ENCODE results near the gene FAM177A1.
"Not testable (repeated sequence)": the region's sequence is repeated elsewhere in the genome, so short reads cannot be mapped to it uniquely, and the experiment has no call there.

FAM177A1 gene

GRCh38 chr14:35046048-35046750 is at the start of gene FAM177A1:
Gene FAM177A1, plus strand, starts transcription at chr14:35046272. Its CDS starts 192 bp downstream, at chr14:35046464.
- peak; percentile 86 for DNase-seq

- DNase-seq, result no peak
Observed at GRCh38 chr14:34997762-34998161, 48.3 kb upstream of the FAM177A1 start.

- no peak for DNase-seq
Observed at GRCh38 chr14:34999500-34999899, 46.6 kb upstream of the FAM177A1 start.

- no peak for DNase-seq
Observed at GRCh38 chr14:35001621-35002020, 44.5 kb upstream of the FAM177A1 start.

- DNase-seq, result no peak
Observed at GRCh38 chr14:35004839-35005238, 41.2 kb upstream of the FAM177A1 start.

GRCh38 chr14:35016568-35016967 is 29.5 kb upstream of the FAM177A1 start:
- DNase-seq, result no peak

- no peak for DNase-seq
Observed at GRCh38 chr14:35020713-35021112, 25.4 kb upstream of the FAM177A1 start.

- no peak for DNase-seq
Observed at GRCh38 chr14:35028435-35028834, 17.6 kb upstream of the FAM177A1 start.

- DNase-seq, result no peak
Observed at GRCh38 chr14:35032562-35032961, 13.5 kb upstream of the FAM177A1 start.

- DNase-seq, result no peak
Observed at GRCh38 chr14:35034440-35034833, 11.6 kb upstream of the FAM177A1 start.

- DNase-seq, result not testable (repeated sequence)
Observed at GRCh38 chr14:35034944-35035554, 11.0 kb upstream of the FAM177A1 start.

- DNase-seq, result not testable (repeated sequence)
Observed at GRCh38 chr14:35038312-35038711, 7.8 kb upstream of the FAM177A1 start.

GRCh38 chr14:35042632-35043031 is 3.4 kb upstream of the FAM177A1 start:
- DNase-seq, result no peak

GRCh38 chr14:35043046-35043445 is 3.0 kb upstream of the FAM177A1 start:
- DNase-seq, result no peak

GRCh38 chr14:35044939-35045797 is 904 bp upstream of the FAM177A1 start:
- no peak for DNase-seq

- DNase-seq, result peak; percentile 46
Observed at GRCh38 chr14:35045798-35046047, 349 bp upstream of the FAM177A1 start.

- peak; percentile 31 for DNase-seq
Observed at GRCh38 chr14:35046751-35047536, 872 bp downstream of the FAM177A1 start.

- DNase-seq, result no peak
Observed at GRCh38 chr14:35047976-35048513, 2.0 kb downstream of the FAM177A1 start.

GRCh38 chr14:35050652-35051051 is 4.6 kb downstream of the FAM177A1 start:
- DNase-seq, result no peak

GRCh38 chr14:35051796-35052195 is 5.7 kb downstream of the FAM177A1 start:
- DNase-seq, result peak; percentile 1

- no peak for DNase-seq
Observed at GRCh38 chr14:35052637-35053036, 6.6 kb downstream of the FAM177A1 start.

GRCh38 chr14:35061113-35061791 is 15.2 kb downstream of the FAM177A1 start:
- peak; percentile 1 for DNase-seq
